A204.1 (cell line): ENCODE data around the gene UBAP2.

Source experiments
- FAIRE-seq: peaks from 2 replicates; lab custom pipeline; 2012; peaks lifted over from hg19 to GRCh38; lab: Jason Lieb, UNC

The UBAP2 gene

DNA sequence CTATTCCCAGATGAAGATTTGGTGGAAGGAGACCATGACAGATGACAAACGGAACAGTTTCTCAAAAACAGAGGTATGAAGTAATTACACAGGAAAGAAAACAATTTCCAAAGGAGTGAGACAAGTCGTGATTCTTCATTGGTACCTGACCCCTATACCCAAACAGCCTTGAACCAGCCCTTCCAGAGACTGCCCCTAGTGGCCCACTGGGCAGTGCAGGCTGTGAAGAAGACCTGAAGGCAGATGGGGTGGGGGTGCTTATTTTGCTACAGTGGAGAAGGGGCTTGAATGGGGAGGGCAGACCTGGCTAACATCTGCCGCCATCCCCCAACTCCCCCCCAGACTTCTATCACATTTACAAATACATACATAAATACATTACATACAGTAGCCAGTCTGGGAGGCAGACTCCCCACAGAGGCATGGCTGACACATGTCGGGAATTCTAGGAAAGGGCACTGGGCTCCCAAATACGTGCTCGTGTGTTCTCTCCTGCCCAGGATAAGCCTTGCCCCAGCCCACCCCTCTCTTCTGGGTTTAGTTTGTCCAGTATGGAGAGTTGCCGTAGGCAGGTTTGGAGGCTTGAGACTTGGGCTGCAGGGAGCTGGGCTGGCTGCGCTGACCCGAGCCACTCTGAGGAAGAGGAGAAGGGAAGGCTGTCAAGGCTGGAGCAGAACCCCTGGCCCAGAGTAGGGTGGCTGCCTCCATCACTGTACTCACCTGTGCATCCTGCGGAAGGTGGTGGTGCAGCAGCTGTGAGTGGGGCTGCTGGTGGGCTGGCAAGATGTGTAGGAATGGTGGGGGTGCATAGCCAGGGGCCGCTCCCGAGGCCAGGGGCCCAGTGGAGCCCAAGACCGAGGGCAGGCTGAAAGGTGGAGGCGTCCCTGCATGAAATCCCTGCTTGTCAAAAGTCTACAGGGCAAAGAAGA, 126.5 kb downstream of the UBAP2 start:
- no peak for FAIRE-seq

DNA sequence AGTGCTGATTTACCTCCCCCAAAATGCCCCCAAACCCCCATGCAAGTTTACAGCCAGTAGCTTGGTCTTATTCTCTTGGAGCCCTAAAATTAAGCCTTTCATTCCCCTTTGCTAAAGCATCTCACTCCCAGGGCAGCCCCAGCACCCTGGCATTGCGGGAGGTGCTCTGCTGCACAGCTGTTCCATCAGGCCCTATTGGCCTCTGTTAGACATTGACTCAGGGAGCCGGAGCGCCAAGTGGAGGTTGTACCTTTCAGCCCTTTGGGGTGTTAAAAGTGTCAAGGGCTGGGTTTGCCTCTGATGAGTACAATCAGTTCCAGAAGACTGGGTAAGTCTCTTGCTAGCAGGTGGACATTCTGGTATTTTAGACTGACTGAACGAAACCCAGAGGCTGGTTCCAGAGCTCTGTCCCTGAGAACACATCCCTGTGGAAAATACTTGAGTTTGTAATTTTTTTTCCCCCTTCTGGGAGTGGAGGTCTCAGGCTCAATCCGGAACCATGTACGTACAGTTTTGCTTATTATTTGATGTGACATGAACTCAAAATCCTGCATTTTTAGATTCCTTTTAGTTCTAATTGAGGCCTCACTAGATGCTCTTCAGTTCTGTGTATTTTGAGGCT, 129.3 kb downstream of the UBAP2 start:
- FAIRE-seq = no peak

DNA sequence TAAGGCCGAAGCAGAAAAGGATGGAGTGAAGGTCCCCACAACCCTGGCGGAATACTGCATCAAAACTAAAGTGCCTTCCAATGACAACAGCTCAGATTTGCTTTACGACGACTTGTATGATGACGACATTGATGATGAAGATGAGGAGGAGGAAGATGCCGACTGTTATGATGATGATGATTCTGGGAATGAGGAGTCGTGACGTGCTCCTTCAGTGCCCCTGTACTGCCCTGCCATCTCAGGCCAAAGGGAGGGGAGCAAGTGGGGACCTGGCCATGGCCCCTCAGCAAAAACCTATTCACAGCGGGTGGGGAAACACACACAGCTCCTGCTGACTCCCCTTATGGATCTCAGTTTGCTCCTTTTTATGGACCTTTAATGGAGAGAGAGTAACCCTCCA, 131.7 kb downstream of the UBAP2 start:
- FAIRE-seq = no peak

GRCh38 chr9:33914887-33915628, 133.6 kb downstream of the UBAP2 start:
- no peak for FAIRE-seq

DNA sequence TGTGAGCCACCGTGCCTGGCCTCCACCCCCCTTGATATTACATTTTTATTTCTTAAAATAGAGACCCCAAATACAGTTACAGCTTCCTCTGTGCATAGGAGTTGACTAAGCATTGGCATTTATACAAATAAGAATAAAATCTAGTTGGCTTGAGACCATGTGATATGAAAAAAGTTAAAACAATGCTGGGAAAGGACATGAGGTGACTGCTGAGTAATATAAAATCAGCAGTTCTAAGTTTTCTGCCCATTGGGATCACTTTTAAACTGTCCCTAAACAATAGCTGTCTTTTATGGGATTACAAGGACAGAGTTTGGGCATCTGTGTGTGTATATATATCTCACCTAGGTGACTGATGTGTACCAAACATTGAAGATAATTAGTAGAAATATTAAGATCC, 135.1 kb downstream of the UBAP2 start:
- FAIRE-seq = no peak

DNA sequence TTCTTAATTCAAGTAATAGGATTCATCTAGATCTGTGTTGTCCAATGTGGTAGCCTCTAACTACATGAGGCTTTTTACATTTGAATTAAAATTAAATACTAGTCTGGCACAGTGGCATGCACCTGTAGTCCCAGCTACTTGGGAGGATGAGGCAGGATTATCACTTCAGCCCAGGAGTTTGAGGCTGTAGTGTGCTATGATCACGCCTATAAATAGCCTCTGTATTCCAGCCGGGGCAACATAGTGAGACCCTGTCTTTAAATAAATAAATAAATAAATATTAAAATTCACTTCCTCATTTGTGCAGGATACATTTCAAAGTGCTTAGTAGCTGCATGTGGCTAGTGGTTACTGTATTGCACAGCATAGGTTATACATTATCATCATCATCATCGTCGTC, 139.9 kb downstream of the UBAP2 start:
- no peak for FAIRE-seq

- FAIRE-seq = no peak
These were observed 140.6 kb downstream of the UBAP2 start for GRCh38 chr9:33908114-33908513.

- no peak for FAIRE-seq
These were observed 141.3 kb downstream of the UBAP2 start for GRCh38 chr9:33907347-33907746.

- no peak for FAIRE-seq
These were observed 141.9 kb downstream of the UBAP2 start for GRCh38 chr9:33906769-33907168.

GRCh38 chr9:33905137-33905536, 143.6 kb downstream of the UBAP2 start:
- FAIRE-seq = no peak

GRCh38 chr9:33903157-33903780, 145.4 kb downstream of the UBAP2 start:
- no peak for FAIRE-seq

DNA sequence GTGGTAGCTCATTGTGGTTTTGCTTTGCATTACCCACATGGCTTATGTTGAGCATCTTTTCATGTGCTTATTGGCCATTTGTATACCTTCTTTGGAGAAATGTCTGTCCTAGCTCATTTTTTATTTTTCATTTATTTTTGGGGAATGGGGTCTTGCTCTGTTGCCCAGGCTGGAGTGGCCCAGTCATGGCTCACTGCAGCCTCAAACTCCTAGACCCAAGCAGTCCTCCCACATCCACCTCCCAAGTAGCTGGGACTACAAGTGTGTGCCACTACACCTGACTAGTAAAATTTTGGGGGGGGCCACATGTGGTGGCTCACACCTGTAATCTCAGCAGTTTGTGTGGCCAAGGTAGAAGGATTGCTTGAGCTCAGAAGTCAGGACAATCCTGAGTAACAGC, 154.4 kb downstream of the UBAP2 start:
- FAIRE-seq = no peak

GRCh38 chr9:33893861-33894260, 154.8 kb downstream of the UBAP2 start:
- FAIRE-seq = no peak

DNA sequence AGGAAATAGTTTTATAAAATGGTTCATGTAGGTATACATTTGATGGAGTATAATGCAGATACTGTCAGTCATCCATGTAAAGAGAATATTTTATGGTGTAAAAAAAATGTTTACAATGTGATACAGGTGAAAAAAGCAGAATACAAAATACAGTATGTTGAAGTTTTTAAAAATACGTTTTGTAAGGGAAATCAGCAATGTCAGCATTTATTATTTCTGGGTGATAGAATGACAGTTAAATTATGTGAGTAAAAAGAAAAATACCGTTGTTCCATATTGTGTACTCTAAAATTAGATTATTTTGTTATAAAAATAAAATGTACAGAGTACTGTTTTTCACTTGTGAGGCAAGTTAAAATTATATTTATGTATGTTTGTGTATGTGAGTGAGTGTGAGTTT, 162.7 kb downstream of the UBAP2 start:
- FAIRE-seq = no peak

DNA sequence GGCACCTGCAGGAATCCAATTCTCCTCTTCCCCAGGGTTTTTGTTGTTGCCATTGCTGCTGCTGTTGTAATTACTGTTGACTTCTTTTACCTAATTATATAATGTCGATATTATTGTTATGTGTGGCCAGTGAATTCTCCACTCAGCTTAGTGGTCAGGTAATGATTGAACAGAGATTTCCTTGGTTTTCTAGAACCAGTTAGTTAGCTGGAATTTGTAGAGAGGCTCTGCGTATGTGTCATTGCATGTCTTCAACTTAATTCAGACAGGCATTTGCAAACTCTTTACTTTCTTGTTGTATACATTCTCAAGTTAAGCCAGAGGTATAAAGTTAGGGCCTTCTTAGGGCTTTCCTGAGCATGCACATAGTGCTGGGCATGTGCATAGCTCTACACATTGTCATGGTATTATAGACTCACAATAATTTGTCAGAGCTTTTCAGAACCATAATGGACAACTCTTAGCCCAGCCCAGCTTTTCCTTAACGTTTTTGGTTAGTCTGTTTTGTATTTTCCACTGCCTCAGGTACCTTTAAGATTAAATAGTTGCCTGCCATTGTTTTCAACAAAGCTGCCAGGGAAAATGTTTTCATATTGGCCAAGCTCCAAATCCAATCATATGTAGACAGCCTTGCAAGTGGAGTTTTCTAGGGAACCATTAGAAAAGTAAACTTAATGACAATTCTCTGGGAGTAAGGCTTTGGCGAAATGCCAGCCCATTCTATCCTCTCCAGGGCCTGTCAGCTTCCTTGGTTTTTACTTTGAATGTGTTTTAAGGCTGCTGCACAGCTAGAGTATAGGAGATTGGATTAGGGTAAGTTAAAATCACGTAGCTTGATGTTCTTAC, 163.6 kb downstream of the UBAP2 start:
- no peak for FAIRE-seq

DNA sequence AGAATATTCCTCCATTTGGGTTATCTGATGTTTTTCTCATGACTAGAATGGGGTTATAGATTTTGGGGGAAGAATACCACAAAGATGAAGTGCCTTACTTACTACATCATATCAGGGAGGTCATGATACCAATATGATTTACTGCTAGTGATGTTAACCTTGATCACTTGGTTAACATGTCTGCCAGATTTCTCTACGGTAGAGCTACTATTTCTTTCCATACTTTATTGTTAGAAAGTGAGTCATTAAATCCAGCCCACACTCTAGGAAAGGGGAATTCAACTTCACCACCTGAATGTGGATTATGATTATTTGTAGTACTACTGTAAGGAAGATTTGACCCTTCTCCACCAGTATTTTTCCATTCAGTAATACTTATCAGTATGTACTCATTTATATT, 167.1 kb downstream of the UBAP2 start:
- FAIRE-seq = no peak

- no peak for FAIRE-seq
These were observed 168.2 kb downstream of the UBAP2 start for GRCh38 chr9:33880211-33881089.

DNA sequence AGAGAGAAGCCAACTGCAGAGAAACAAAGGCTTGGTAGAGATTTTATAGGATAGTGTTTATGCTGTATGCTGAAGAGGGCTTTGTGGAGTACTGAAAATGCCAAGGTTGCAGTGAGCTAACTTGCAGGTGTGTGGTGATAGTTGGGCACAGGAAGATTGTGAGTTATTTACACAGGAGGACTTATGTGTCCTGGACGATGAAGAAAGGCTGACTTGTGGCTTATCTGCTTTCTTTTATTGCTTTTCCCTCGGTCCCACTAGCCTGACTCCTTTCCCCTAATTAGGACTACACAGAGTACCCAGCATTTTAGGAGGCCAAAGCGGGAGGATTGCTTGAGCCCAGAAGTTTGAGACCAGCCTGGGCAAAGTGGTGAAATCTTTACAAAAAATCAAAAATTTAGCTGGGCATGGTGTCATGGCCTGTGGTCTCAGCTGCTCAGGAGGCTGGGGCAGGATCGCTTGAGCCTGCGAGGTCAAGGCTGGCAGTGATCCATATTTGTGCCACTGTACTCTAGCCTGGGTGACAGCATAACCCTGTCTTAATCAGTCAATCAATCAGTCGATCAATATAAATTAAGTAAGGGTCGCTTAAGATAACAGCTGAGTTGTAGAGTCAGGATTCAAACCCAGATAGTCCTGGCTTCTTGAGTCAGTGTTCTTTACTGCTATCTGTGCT, 169.9 kb downstream of the UBAP2 start:
- no peak for FAIRE-seq

GRCh38 chr9:33877727-33878489, 170.8 kb downstream of the UBAP2 start:
- FAIRE-seq = no peak
